GM19328 (cell line): Measurements from ENCODE around the gene SPEM2.

Source experiments
- ATAC-seq: cut with Tn5 transposase; IDR thresholded peaks from one replicate; pipeline ENCODE4 v1.9.1; 2021; ENCODE audit warnings: mild to moderate bottlenecking, moderate library complexity; ENCODE audit not compliant: unreplicated experiment

The SPEM2 gene

DNA sequence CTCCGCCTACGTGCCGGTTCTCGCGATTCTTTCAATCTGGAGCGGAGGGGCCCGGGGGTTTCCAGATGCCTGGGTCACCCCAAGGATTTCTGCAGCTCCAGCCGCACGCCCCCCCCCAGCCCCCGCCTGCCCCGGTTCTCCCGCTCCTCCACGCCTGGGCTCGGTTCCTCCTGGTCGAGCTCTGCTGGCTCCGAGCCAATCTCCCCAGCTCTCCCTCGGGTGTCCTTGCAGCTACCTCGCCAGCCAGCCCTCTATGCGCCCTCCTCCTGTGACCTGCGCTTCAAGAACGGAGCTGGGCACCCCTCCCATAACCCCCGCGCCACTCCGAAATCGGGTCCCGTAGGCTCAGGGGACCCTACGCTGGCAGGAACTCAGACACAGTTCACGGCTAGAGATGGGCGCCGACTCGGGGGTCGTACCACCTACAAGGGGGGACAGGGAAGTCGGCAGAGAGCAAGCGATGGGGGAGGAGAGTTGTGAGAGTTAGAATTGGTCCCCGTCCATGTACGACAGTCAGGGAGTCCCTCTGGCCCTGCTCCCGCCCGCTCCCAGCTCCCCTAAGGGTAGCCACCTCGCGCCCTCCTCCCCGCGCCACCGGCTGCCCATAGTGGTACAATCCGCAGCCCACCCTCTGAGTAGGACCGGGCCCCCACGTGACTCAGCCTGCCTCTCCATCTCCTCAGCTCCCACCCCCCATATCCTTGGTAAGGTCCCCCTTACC lies 14.9 kb downstream of the SPEM2 start:
- ATAC-seq: no peak

DNA sequence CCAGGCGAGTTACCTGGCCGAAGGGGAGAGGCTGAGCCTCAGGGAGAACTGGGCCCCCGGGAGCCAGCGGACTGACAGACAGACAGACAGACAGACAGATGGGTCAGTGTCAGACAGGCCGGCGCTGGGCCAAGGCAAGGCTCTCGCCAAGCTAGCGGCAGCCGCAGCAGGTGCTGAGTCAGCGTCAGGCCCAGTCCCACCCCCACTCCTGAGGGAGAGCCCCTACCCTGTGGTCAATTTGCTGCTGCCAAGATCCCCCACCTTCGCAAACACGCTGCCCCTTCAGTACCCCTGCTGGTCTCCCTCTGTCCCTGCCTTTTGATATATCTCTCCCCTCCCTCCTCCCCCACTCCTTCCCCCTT lies 15.4 kb downstream of the SPEM2 start:
- ATAC-seq: no peak

DNA sequence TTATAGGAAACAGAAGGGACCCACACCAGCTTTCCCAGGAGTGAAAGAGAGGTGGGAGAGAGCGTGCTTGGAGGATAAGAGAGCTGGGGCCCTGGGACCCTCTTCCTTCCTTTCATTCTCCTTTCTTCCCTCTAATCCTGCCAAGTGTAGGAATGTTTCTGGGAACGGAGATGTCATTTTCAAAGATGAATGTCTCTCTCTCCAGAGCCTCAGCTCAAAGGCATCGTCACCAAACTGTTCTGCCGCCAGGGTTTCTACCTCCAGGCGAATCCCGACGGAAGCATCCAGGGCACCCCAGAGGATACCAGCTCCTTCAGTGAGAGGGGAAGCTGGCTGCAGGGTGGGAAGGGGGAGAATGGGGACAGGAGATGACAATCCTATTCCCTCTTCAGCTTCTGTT lies 15.8 kb downstream of the SPEM2 start:
- no peak for ATAC-seq

DNA sequence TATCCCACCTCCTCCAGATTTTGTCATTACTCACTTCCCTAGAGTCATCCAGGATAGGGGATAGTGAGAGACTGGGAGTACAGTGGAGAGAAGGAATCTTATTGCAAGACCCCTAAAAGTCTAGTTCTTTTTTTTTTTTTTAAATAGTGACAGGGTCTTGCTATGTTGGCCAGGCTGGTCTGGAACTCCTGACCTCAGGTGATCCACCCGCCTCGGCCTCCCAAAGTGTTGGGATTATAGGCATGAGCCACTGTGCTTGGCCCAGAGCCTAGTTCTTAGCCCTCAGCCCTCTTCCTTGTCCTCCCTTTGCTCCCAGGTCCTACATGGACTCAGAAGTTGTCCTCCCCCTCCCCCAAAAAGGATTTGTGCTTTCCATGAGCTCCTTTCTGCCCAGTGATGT lies 16.7 kb downstream of the SPEM2 start:
- ATAC-seq: no peak

DNA sequence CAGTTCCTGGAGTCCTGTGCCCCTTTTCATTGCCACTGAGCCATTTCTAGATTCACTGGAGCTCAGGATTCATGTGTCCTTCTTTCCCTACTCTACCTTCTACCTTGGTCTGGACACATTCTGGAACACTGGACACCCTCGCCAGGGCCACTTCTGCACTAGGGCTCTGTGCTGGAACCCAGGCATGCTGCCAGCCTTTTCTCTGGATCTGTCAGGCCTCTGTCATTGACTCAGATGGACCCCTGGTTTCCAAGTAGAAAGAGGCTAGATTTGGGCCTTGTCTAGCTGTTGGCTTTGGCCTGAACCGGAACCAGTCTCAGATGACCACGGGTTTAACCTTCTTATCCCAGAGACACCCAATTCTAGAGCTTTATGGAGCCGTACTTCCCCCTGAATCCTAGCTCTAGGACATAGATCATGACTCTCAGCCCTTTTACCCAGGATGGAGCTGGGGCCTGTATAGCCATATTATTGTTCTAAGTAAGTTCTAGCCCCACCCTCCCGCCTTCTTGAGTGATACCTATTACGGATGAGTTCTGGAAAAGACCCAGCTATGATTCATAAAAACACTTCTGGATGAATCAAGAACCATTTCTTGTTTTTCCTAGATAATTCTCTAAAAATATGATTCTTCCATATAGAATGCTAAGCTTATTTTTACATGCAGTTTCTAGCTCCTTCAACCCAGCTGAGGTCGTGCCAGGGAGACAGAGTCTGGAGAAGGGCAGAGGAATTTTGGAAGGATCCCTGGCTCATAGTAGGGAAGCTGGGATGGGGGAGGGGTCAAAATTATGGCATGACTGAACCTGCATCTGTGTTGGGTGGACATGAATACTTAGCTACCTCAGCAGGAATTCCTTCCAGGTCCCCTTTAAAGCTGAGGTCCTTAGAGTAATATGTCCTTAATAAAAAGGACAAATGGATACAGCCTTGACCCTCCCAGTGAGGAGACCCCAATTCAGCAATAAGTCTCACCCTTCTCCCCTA lies 18.4 kb downstream of the SPEM2 start:
- ATAC-seq: no peak

DNA sequence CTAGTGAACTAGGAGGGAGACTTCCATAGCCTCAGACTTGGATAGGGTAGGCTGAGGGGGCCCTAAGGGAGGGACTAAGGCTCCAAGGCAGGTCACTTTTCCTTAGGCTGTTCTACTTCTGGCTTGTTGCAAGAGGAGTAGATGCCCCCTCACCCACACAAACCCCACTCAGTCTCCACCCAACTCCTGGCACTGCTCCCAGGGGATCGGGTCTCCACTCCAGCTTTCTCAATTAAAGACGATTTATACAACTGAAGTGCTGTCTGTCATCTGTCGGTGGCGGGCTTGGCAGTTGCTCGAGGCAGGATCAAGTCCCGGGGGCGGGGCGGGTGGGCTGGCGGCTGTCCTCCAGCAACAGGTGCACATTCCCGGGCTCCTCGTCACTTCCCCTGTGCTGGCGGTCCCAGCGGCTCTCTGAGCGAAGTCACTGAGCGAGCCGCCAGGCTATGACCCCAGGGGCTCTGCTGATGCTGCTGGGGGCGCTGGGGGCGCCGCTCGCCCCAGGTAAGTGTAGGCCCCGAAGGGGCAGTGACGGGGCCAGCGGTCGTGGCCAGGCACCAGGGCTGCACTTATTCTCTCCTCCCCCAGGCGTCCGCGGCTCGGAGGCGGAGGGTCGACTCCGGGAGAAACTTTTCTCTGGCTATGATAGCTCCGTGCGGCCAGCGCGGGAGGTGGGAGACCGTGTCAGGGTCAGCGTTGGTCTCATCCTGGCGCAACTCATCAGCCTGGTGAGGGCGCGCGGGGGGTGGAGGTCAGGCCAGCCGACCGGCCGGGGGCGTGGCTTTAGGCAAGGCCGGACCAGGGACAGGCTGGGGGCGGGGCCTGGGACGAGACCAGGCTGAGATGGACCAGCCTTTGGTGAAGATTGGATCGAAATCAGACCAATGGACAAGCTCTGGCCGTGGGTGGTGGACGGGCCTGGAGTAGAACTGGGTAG lies 19.5 kb downstream of the SPEM2 start, which contains the start of gene CHRNB1:
Gene CHRNB1, plus strand, starts transcription at position 380 of the 937 bp plus-strand sequence. Its CDS starts 67 bp downstream, at position 447.
- ATAC-seq: no peak

DNA sequence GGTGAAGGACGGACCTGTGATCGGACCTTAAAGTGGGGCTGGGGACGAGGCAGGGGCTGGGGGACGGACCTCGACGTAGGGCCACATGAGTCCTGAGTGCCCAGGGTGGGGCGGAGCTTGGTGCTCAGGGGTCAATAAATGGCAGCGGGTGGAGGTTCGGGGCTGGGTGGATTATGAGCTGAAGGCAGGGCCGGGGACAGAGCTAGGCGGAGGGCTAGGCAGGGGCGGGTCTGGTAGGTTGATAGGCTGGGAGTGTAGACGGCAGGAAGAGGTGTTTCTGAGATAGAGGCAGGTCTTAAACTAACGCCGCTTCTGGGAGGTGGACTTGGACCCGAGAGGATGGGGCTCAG lies 20.2 kb downstream of the SPEM2 start:
- no peak for ATAC-seq

DNA sequence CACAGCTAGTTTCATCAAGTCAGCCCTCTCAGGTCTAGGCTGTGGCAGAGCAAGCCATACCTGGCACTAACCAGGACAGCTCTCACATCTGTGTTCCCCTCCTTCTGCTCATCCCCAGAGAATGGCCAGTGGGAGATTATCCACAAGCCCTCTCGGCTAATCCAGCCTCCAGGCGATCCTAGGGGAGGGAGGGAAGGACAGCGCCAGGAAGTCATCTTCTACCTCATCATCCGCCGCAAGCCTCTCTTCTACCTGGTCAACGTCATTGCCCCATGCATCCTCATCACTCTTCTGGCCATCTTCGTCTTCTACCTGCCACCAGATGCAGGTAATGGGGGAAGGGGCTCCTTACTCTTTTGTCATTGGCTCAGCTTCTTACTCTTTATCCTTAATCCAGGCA lies 23.0 kb downstream of the SPEM2 start:
- ATAC-seq: no peak

DNA sequence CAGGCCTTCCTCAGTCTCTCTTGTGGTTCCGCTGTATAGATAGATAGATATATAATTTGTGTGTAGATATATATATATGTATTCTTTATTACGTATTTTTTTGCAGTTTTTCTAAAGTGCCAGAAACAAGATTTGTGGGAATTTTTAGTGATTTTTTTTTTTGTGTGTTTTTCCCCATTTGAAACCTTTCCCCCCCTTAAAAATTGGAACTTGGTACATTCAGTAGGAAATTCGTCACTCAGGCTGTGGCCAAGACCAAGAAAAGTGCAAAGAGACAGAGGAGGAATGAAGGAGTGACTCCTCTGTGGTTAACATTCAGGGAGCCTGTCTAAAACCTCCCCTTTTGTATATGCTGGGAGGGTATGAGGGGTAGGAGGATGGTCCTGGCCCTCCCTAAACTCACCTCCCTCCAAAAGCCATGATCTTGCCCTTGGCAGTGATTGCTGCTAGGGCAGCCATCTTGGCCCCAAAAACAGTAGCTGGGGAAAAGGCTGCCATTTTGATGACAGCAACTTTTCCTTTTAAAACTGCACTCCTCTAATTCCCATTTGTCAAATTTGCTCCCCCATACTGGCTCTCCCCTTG lies 34.6 kb downstream of the SPEM2 start:
- no peak for ATAC-seq

DNA sequence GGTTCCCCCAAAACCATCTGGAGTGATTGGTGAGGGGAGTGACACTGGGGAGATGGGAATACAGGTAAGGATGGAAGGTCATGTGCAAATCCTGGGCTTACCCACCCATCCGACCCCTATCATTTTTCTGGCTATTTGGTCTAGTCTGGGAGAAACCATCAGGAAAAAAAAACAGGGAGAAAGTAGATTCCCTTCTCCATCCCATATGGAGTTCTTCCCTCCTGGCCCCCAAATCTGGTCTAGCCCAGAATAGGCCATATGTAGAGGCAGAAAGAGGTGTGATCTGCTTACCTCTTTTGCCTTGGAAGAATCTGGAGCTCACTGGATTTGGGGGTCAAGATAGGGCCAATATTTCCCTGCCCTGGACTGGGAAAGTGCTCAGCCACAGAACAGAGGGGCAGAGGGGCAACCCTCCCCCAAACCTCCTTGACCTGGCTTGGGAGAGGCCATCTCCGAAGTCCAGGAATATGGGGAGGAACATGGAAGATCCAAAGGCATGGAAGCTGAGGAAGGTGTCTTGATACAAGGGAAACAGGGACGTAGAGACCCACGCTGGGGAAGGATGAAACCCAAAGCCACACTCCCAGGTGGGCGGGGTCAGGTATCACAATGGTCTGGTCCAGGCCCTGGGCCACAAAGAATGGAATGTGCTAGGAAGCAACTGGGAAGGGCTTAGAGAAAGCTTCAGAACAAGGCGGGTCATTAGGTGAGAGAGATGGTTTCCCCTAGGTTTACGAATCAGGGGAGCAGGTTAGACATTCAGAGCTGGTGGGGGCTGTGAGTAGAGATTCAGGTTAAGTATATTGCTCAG lies 35.6 kb downstream of the SPEM2 start:
- no peak for ATAC-seq

DNA sequence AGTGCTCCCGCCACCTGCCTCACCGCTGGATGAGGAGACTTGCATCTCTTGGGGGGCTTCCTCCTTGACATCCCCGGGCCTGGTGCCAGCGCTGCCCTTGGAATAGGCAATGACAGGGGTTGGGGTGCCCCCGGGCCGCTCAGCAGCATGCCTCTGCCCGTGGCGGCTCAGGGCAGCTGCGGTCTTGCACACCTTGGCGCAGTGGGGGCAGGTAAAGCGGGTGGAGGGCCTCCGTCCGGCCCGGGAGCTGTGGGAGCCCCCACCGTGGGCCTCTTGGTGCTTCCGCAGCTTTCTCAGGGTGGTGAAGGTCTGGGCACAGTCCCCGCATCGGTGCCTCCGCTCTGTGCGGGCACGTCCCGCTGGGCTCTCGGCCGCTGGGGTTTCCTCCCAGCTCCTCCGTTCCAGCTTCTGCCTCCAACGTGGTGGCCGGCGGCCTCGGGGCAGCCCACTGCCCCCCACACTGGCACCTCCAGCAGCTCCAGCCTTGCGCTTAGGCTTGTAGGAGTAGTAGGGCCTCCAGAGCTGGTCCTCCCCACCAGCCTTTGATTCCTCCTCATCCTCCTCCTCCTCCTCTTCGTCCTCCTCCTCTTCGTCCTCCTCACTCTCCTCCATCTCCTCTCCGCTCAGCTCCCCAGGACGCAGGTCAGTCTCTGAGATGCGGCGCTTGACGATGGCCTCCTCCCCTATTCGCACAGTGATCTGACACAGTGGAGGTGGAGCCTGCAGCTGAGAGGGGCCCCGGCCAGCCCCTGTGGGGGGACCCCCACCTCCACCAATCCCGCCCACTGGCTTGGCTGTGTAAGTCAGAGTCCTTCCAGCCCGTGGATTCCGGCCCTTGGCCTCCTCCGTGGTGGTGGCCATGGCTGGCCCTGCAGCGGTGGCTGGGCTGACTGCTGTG lies 37.3 kb downstream of the SPEM2 start:
- no peak for ATAC-seq

DNA sequence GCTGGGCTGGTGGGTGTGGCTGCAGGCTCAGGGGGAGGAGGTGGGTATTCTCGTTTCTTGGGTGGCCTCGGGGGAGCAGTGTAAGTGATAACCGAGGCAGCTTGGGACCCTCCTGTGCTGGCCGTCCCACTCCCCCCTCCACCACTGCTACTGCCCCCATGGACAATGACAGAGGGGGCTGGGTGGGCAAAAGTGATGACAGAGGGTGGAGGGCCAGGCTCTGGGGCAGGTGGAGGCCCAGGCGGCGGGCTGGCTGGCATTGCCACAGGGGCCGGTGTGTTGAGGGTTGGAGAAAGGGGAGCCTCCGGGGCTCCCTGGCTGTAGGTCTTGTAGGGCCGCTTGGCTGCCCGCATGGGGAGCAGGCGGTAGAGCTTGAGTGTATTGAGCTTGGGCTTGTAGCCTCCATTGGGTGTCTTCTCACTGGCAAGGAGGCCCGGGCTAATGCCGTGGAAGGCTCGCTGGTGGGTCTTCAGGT lies 38.0 kb downstream of the SPEM2 start:
- no peak for ATAC-seq

DNA sequence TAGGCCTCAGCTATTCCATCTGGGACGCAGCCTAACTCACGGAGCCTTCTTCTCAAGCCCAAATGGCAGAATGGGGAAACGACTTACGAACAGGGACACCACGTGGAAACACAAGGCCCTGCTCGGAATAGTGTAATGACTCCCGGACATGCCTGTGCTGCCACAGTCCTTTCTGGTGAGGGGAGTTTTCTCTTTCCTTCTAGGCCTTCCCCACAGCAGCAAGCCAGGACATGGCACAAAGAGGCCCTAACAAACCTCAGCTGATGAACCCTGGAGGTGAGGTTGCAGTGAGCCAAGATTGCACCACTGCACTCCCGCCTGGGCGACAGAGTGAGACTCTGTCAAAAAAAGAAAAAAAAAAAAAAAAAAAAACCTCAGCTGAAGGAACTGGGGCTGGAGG lies 38.7 kb downstream of the SPEM2 start:
- ATAC-seq: no peak

DNA sequence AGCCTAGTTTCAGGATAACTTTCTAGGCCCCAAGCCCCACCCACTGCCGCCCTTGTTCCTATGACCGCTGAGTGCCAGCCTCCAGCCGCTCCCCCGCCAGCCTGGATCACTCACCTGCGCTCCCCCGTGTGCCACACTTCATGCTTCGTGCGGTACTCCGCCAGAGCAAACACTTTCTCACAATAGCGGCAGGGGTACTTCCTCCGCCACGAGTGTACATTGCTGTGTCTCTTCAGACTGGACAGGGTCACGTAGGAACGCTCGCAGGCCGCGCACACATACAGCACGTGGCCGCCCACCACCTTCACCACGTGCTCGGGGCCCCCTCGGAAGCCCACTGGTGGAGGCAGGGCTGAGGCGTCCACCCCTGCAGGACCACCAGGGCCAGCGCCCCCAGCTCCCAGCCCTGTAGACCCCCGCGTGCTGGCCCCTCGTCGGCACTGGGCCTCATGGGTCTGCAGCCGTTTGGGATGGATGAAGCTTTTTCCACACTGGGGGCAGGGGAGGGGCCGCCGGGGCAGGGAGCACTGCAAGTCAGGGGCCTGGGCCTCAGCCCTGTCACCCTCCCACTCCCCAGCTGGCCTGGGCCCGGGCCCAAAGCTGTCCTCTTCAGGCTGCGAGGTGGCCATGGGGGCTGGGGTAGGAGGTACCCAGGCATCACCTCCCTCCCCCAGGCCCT lies 40.3 kb downstream of the SPEM2 start:
- no peak for ATAC-seq

DNA sequence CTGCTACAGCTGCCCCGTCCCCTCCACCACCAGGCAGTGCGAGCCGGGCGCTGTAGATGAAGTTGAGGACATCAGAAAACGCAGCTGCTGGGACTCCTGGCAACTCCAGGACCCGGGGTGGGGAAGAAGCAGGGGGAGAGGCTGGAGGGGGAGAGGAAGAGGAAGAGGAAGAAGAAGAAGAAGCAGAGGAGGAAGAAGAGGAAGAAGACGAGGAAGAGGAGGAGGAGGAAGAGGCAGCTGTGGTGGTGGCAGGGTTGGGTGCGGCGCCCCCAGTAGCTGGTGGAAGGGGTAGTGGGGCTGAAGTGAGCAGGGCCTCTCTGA lies 40.9 kb downstream of the SPEM2 start:
- ATAC-seq: no peak

DNA sequence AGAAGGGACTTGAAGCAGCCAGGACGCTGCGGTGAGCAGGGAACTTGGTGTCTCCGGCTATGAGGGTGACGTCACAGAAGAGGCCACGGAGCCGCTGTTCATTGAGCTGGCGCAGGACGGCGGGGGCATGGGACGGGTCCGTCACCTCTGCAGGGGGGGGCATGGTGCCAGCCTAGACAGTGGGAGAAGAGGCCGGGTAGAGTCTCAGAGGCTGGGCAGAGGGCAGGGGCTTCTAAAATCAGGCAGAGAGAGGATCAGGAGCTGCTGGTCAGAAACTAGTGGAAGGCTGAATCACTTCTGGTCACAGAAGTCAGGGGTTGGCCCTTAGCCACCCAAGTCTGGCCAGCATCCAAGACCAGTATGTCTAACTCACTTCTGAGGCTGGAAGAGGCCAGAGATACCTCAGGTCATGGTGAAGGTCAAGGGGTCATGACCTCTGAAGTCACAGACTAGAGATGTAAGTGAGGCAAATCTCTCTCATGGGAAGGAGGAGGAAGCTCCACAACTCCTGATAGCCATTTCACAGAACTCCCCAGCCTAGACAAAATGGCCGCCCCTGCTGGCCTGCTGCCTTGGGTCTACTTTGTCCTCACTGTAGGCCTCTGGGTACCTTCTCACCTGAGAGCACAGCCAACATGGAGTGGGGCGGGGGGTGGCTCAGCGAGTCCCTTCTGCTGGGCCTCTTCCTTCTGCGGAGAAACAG lies 41.4 kb downstream of the SPEM2 start:
- ATAC-seq: no peak

DNA sequence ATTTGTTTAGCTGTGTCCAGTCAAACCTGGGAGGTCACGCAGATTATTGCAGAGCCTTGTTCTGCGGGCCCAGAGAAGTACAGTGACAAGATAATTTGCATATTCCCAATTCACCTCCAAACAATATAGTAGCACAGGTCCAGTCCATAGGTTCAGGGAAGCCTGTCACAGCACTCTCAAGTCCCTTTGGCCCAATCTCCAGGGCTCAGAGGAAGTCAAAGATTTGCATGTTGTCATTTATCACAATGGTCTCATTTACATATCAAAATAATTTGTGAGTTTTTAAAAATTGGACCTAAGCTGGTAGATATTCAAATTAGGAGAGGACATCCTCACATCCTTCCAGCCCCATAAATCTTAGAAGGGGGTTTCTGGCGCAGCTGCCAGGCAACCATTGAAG lies 42.1 kb downstream of the SPEM2 start:
- ATAC-seq: no peak

DNA sequence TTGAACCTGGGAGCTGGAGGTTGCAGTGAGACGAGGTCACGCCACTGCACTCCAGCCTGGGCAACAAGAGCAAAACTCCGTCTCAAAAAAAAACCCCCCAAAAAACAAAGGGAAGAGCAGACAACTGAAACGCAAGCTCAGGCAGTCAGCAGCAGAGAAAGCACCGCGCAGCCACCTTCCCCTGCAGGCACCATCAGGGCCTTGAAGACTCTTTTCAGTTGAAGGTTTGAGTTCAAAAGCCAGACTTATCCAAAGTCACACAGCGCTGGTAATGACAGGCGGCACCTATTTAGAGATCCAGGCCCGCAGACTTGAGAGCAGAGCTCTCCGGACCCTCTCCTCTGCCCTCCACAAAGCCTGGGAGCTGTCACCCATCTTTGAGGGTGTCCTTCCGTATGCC lies 42.9 kb downstream of the SPEM2 start:
- ATAC-seq: no peak
